ENCODE data around the gene TPD52L2. TPM values are rescaled to one million over a fixed set of nuclear protein-coding genes. Genes with fewer than 3 reads are reported as not detected.

The TPD52L2 gene
- total RNA-seq, 2 experiments from 2014 or later = 15.1 to 15.3 TPM

- intact Hi-C loops (cut with DNase I, micrococcal nuclease) = no loop called here
- no peak for DNase-seq
- H3K4me1 Mint-ChIP-seq (ENCODE audit: low read depth) = no peaks in the 10 kb centered on the region
- no peak overlapping the region for H3K27ac Mint-ChIP-seq
- ChIA-PET CTCF (no interaction called here), POLR2A (no interaction called here)
- H3K9me3 Mint-ChIP-seq = no peaks in the 10 kb centered on the region
- H3K4me3 ChIP-seq (ENCODE audit: low read length) = no peak overlapping the region
- H3K9me3 ChIP-seq (ENCODE audit: control insufficient read depth in 1 of 2, insufficient read depth in 1 of 2, low read length in 2 of 2) = no peaks in the 10 kb centered on the region
- H3K36me3 Mint-ChIP-seq (ENCODE audit: low read depth) = peaks cover 60% of the 10 kb centered on the region
- no peak for ATAC-seq (ENCODE audit: poor library complexity)
- no peak overlapping the region for H3K4me3 Mint-ChIP-seq
- no peaks in the 10 kb centered on the region for H3K27me3 ChIP-seq (ENCODE audit: control insufficient read depth in 1 of 2, insufficient read depth in 2 of 2, low read length in 2 of 2)
- no peak overlapping the region for H3K27ac ChIP-seq (ENCODE audit: low read depth in 1 of 2, low read length in 2 of 2)
- peaks cover 69% of the 10 kb centered on the region for H3K36me3 ChIP-seq (ENCODE audit: insufficient read depth, low read length)
- TF ChIP-seq CTCF (IDR thresholded peaks at IDR 0.05) = no peak
- H3K27me3 Mint-ChIP-seq = no peaks in the 10 kb centered on the region
- no peaks in the 10 kb centered on the region for H3K4me1 ChIP-seq (ENCODE audit: insufficient read depth, low read length)
These were observed 21.0 kb downstream of the TPD52L2 start for GRCh38 chr20:63886054-63886419.

GRCh38 chr20:63886921-63887320 lies 21.9 kb downstream of the TPD52L2 start:
- POLR2A ChIA-PET = no interaction called here
- intact Hi-C loops (cut with DNase I, micrococcal nuclease) = no loop called here

GRCh38 chr20:63889241-63890200 lies 24.5 kb downstream of the TPD52L2 start:
- peak in 2 of 14 experiments; percentile 45 to 59 for DNase-seq
- H3K27me3 ChIP-seq (ENCODE audit: control insufficient read depth in 1 of 2, insufficient read depth in 2 of 2, low read length in 2 of 2) = no peaks in the 10 kb centered on the region
- ATAC-seq (ENCODE audit: poor library complexity) = no peak
- no peak overlapping the region for H3K4me3 Mint-ChIP-seq
- no peak overlapping the region for H3K27ac Mint-ChIP-seq
- peaks cover 42% of the 10 kb centered on the region for H3K36me3 ChIP-seq (ENCODE audit: insufficient read depth, low read length)
- no peak overlapping the region for H3K4me3 ChIP-seq (ENCODE audit: low read length)
- ChIA-PET CTCF (no interaction called here), POLR2A (no interaction called here)
- no peaks in the 10 kb centered on the region for H3K9me3 Mint-ChIP-seq
- H3K36me3 Mint-ChIP-seq (ENCODE audit: low read depth) = peaks cover 45% of the 10 kb centered on the region
- TF ChIP-seq CTCF (IDR thresholded peaks at IDR 0.05) = no peak
- intact Hi-C loops (cut with DNase I, micrococcal nuclease) = no loop called here
- peaks cover 7% of the 10 kb centered on the region for H3K4me1 Mint-ChIP-seq (ENCODE audit: low read depth)
- H3K27ac ChIP-seq (ENCODE audit: low read depth in 1 of 2, low read length in 2 of 2) = no peak overlapping the region
- no peaks in the 10 kb centered on the region for H3K9me3 ChIP-seq (ENCODE audit: control insufficient read depth in 1 of 2, insufficient read depth in 1 of 2, low read length in 2 of 2)
- H3K4me1 ChIP-seq (ENCODE audit: insufficient read depth, low read length) = peaks cover 7% of the 10 kb centered on the region
- no peaks in the 10 kb centered on the region for H3K27me3 Mint-ChIP-seq

More at GRCh38 chr20:63886921-63887320, 21.9 kb downstream of the TPD52L2 start:
- Mint-ChIP-seq H3K9me3 (no peaks in the 10 kb centered on the region), H3K27me3 (no peaks in the 10 kb centered on the region), H3K4me1 (ENCODE audit: low read depth) (no peaks in the 10 kb centered on the region), H3K36me3 (ENCODE audit: low read depth) (peaks cover 60% of the 10 kb centered on the region), H3K27ac (no peak overlapping the region), H3K4me3 (no peak overlapping the region)
- Histone ChIP-seq H3K4me3 (ENCODE audit: low read length) (no peak overlapping the region), H3K36me3 (ENCODE audit: insufficient read depth, low read length) (peaks cover 62% of the 10 kb centered on the region), H3K9me3 (ENCODE audit: control insufficient read depth in 1 of 2, insufficient read depth in 1 of 2, low read length in 2 of 2) (no peaks in the 10 kb centered on the region), H3K27ac (ENCODE audit: low read depth in 1 of 2, low read length in 2 of 2) (no peak overlapping the region), H3K27me3 (ENCODE audit: control insufficient read depth in 1 of 2, insufficient read depth in 2 of 2, low read length in 2 of 2) (no peaks in the 10 kb centered on the region), H3K4me1 (ENCODE audit: insufficient read depth, low read length) (no peaks in the 10 kb centered on the region)
- ATAC-seq (ENCODE audit: poor library complexity) (no peak), DNase-seq (no peak)
- TF ChIP-seq CTCF (IDR thresholded peaks at IDR 0.05) = no peak
- CTCF ChIA-PET = no interaction called here
